ENCODE data around the gene VWA5B1. TPM values are rescaled to one million over a fixed set of nuclear protein-coding genes. Genes with fewer than 3 reads are reported as not detected.

Gene VWA5B1
- total RNA-seq, 4 donors from 2014 or later = not detected

- WGBS, 2 donors = 75 to 79% methylated on average over 5 to 6 of the region's 6 CpGs
- Histone ChIP-seq H3K4me3 (no peak overlapping the region), H3K27me3 (peaks cover 0 to 12% of the 10 kb centered on the region in 2 donors), H3K36me3 (no peaks in the 10 kb centered on the region), H3K4me1 (peaks cover 0 to 10% (median 0%) of the 10 kb centered on the region in 4 donors), H3K27ac (no peak overlapping the region), H3K9me3 (no peaks in the 10 kb centered on the region)
- TF ChIP-seq CTCF (IDR thresholded peaks at IDR 0.05) (no peak), POLR2A (IDR thresholded peaks at IDR 0.05) (no peak)
- DNase-seq (ENCODE audit: low spot score in 2 of 2) = no peak
These were observed 30.0 kb downstream of the VWA5B1 start for GRCh38 chr1:20320704-20321103.

- Histone ChIP-seq H3K27me3 (peaks cover 0 to 12% of the 10 kb centered on the region in 2 donors), H3K9me3 (no peaks in the 10 kb centered on the region), H3K4me3 (no peak overlapping the region), H3K36me3 (no peaks in the 10 kb centered on the region), H3K4me1 (peaks cover 0 to 15% (median 0%) of the 10 kb centered on the region in 4 donors), H3K27ac (no peak overlapping the region)
- 16 to 23% methylated on average over 5 of the region's 5 CpGs for WGBS, 2 donors
- no peak for TF ChIP-seq EP300 (IDR thresholded peaks at IDR 0.05)
- TF ChIP-seq CTCF (IDR thresholded peaks at IDR 0.05) = no peak
- no peak for TF ChIP-seq POLR2A (IDR thresholded peaks at IDR 0.05)
- DNase-seq (ENCODE audit: low spot score in 2 of 2) = no peak
These were observed 30.9 kb downstream of the VWA5B1 start for GRCh38 chr1:20321573-20321972.

- TF ChIP-seq POLR2A (IDR thresholded peaks at IDR 0.05) (no peak), CTCF (IDR thresholded peaks at IDR 0.05) (no peak), EP300 (IDR thresholded peaks at IDR 0.05) (no peak)
- Histone ChIP-seq H3K4me1 (peaks cover 0 to 15% (median 0%) of the 10 kb centered on the region in 4 donors), H3K36me3 (no peaks in the 10 kb centered on the region), H3K9me3 (no peaks in the 10 kb centered on the region), H3K27me3 (peaks cover 0 to 12% of the 10 kb centered on the region in 2 donors), H3K27ac (no peak overlapping the region), H3K4me3 (no peak overlapping the region)
- WGBS, 2 donors = 38 to 42% methylated on average over 11 of the region's 11 CpGs
- DNase-seq (ENCODE audit: low spot score in 2 of 2) = no peak
These were observed 31.6 kb downstream of the VWA5B1 start for GRCh38 chr1:20322081-20322824.

GRCh38 chr1:20322825-20323612 is 32.3 kb downstream of the VWA5B1 start:
- WGBS, 2 donors = 85 to 87% methylated on average over 23 of the region's 23 CpGs
- Histone ChIP-seq H3K27me3 (peaks cover 0 to 12% of the 10 kb centered on the region in 2 donors), H3K36me3 (no peaks in the 10 kb centered on the region), H3K4me3 (no peak overlapping the region), H3K9me3 (no peaks in the 10 kb centered on the region), H3K27ac (no peak overlapping the region), H3K4me1 (peaks cover 0 to 15% (median 0%) of the 10 kb centered on the region in 4 donors)
- DNase-seq (ENCODE audit: low spot score in 2 of 2) = no peak
- TF ChIP-seq EP300 (IDR thresholded peaks at IDR 0.05) (no peak), CTCF (IDR thresholded peaks at IDR 0.05) (no peak)

- Histone ChIP-seq H3K27me3 (peaks cover 0 to 12% of the 10 kb centered on the region in 2 donors), H3K4me1 (peaks cover 0 to 15% (median 0%) of the 10 kb centered on the region in 4 donors), H3K9me3 (no peaks in the 10 kb centered on the region), H3K4me3 (no peak overlapping the region), H3K27ac (no peak overlapping the region), H3K36me3 (no peaks in the 10 kb centered on the region)
- TF ChIP-seq POLR2A (IDR thresholded peaks at IDR 0.05) (no peak), CTCF (IDR thresholded peaks at IDR 0.05) (no peak), EP300 (IDR thresholded peaks at IDR 0.05) (no peak)
- WGBS, 2 donors = 88 to 91% methylated on average over 3 of the region's 3 CpGs
- DNase-seq (ENCODE audit: low spot score in 2 of 2) = no peak
These were observed 32.9 kb downstream of the VWA5B1 start for GRCh38 chr1:20323613-20323920.

Measured in tibial nerve (tissue), 4 donors.